MM.1S (cell line): ENCODE measurements around the gene SUPT6H.
A peak's percentile ranks its signal among the peaks of the same experiment; 100 is the strongest.

Source experiments
- DNase-seq: peaks from one replicate; pipeline ENCODE4 v3.0.0-alpha.2; 2015
- H2AFZ ChIP-seq: fragments of 300-600 bp; sonication (generic); 2 replicates; pipeline ENCODE4 v1.6.0; 2016; ENCODE audit warnings: antibody characterized with exemption, low read length
- H3F3A ChIP-seq: fragments of 300-600 bp; sonication (generic); 2 replicates; pipeline ENCODE4 v1.6.1; 2016; ENCODE audit warnings: mild to moderate bottlenecking, antibody characterized with exemption, low read length, moderate library complexity, mixed read lengths; ENCODE audit not compliant: insufficient read depth
- H3K27ac ChIP-seq: fragments of 300-600 bp; sonication (generic); 2 replicates; pipeline ENCODE4 v1.5.1; 2016; ENCODE audit warnings: mild to moderate bottlenecking, low read length
- H3K27me3 ChIP-seq: fragments of 300-600 bp; sonication (generic); replicated peaks from 2 replicates; pipeline ENCODE4 v1.6.0; 2016; ENCODE audit warnings: low read length; ENCODE audit not compliant: insufficient read depth
- H3K36me3 ChIP-seq: fragments of 300-600 bp; sonication (generic); replicated peaks from 2 replicates; pipeline ENCODE4 v1.6.1; 2016; ENCODE audit warnings: mild to moderate bottlenecking, low read length, mixed read lengths; ENCODE audit not compliant: insufficient read depth
- H3K4me1 ChIP-seq: fragments of 300-600 bp; sonication (generic); 2 replicates; pipeline ENCODE4 v1.6.1; 2016; ENCODE audit warnings: low read length, mixed read lengths
- H3K4me2 ChIP-seq: fragments of 300-600 bp; sonication (generic); 2 replicates; pipeline ENCODE4 v1.6.0; 2016; ENCODE audit warnings: low read depth, low read length
- H3K4me3 ChIP-seq: fragments of 300-600 bp; sonication (generic); 2 replicates; pipeline ENCODE4 v1.5.1; 2016; ENCODE audit warnings: low read length, mixed read lengths
- H3K79me2 ChIP-seq: fragments of 300-600 bp; sonication (generic); 2 replicates; pipeline ENCODE4 v1.6.1; 2016; ENCODE audit warnings: mixed run types, low read length, mixed read lengths
- H3K9ac ChIP-seq: fragments of 300-600 bp; sonication (generic); 2 replicates; pipeline ENCODE4 v1.6.1; 2016; ENCODE audit warnings: low read length, mixed read lengths
- H3K9me2 ChIP-seq: fragments of 300-600 bp; sonication (generic); replicated peaks from 2 replicates; pipeline ENCODE4 v1.6.1; 2016; ENCODE audit warnings: mild to moderate bottlenecking, low read length, mixed read lengths; ENCODE audit not compliant: insufficient read depth
- H3K9me3 ChIP-seq: fragments of 300-600 bp; sonication (generic); replicated peaks from 2 replicates; pipeline ENCODE4 v1.6.1; 2016; ENCODE audit warnings: mild to moderate bottlenecking, low read length, mixed read lengths; ENCODE audit not compliant: insufficient read depth
- H4K20me1 ChIP-seq: fragments of 300-600 bp; sonication (generic); 2 replicates; pipeline ENCODE4 v1.6.1; 2016; ENCODE audit warnings: mild to moderate bottlenecking, low read length, moderate library complexity, mixed read lengths; ENCODE audit not compliant: insufficient read depth
- EZH2 ChIP-seq: fragments of 300-600 bp; sonication (generic); optimal IDR thresholded peaks from 2 replicates; pipeline ENCODE3; 2017; ENCODE audit warnings: low read depth, mild to moderate bottlenecking, antibody characterized with exemption, low read length, mixed read lengths
- EZH2phosphoT487 ChIP-seq: fragments of 300-600 bp; sonication (generic); IDR thresholded peaks from 2 replicates; pipeline ENCODE4 v1.6.1; 2018; ENCODE audit warnings: antibody characterized with exemption, low read length
- TF ChIP-seq, protein P1 (sequence below): fragments of 300-600 bp; sonication (generic); IDR thresholded peaks from 2 replicates; pipeline ENCODE4 v1.5.1; 2016; ENCODE audit warnings: antibody characterized with exemption, low read length, mixed read lengths

The SUPT6H gene

GRCh38 chr17:28717578-28718332, 55.8 kb downstream of the SUPT6H start, which contains the start of gene RAB34:
Gene RAB34 (minus strand): TSS chr17:28717868. CDS start chr17:28717266, 602 bp downstream.
- DNase-seq: no peak
- H3K4me1 ChIP-seq: no peaks in the 10 kb centered on the region; the same call in 1 of the 2 replicates
- TF ChIP-seq EZH2 (no peak), EZH2phosphoT487 (no peak)
- TF ChIP-seq, protein P1, sequence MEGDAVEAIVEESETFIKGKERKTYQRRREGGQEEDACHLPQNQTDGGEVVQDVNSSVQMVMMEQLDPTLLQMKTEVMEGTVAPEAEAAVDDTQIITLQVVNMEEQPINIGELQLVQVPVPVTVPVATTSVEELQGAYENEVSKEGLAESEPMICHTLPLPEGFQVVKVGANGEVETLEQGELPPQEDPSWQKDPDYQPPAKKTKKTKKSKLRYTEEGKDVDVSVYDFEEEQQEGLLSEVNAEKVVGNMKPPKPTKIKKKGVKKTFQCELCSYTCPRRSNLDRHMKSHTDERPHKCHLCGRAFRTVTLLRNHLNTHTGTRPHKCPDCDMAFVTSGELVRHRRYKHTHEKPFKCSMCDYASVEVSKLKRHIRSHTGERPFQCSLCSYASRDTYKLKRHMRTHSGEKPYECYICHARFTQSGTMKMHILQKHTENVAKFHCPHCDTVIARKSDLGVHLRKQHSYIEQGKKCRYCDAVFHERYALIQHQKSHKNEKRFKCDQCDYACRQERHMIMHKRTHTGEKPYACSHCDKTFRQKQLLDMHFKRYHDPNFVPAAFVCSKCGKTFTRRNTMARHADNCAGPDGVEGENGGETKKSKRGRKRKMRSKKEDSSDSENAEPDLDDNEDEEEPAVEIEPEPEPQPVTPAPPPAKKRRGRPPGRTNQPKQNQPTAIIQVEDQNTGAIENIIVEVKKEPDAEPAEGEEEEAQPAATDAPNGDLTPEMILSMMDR: no peak
- H4K20me1 ChIP-seq: 0 out of 2 replicates have a peak, but pooled peaks cover 10% of the 10 kb centered on the region
- H3K4me3 ChIP-seq: no peak within 1 kb of the TSS
- no peak within 1 kb of the TSS for H3K9ac ChIP-seq
- peaks cover 30% of the 10 kb centered on the region for H3F3A ChIP-seq
- H3K9me2 ChIP-seq: no peaks in the 10 kb centered on the region
- no peak within 1 kb of the TSS for H3K27ac ChIP-seq
- no peaks in the 10 kb centered on the region for H3K9me3 ChIP-seq
- H3K4me2 ChIP-seq: no peak within 1 kb of the TSS
- no peak within 1 kb of the TSS for H2AFZ ChIP-seq
- H3K79me2 ChIP-seq: peaks cover 30% of the 10 kb centered on the region
- H3K27me3 ChIP-seq: peaks cover 55% of the 10 kb centered on the region
- peaks cover 11% of the 10 kb centered on the region; the same call in 1 of the 2 replicates for H3K36me3 ChIP-seq

DNA sequence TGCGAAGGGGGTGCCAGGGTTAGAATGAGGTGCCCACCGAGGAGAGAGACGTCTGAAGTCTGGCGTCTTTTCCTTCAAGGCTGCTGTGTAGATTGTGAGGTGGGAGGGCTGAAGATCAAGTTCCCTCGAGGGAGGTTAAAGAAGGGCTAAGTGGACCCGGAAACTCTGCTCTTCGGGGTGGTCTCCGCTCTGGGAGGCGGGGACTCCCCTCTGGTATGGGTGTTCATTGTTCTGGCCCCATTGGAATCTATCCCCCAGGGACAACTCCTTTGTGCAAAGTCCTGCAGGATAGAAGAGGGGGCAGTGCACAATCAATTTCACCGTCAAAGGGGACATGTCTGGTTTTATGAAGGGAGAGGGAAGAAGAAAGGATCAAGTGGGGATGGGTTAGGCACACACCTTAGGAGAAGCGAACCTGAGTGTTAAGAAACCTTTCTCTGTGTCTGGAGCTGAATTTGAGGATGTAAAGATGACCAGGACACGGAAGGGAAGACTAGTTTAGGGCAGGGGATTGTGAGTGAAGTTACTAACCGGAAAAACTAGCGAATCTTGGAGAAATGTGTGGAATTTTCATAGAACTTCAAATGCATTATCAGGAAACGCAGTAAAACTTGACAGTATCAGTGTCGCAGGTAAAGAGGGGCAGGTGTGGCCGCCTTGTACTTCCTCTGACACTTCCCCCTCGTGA, 56.5 kb downstream of the SUPT6H start:
- H3K27ac ChIP-seq: no peak overlapping the region
- H3K9me3 ChIP-seq: no peaks in the 10 kb centered on the region
- H2AFZ ChIP-seq: no peak overlapping the region
- H3K9me2 ChIP-seq: no peaks in the 10 kb centered on the region
- H3K4me2 ChIP-seq: no peak overlapping the region
- DNase-seq: no peak
- 0 out of 2 replicates have a peak, but pooled peaks cover 10% of the 10 kb centered on the region for H4K20me1 ChIP-seq
- H3K9ac ChIP-seq: no peak overlapping the region
- TF ChIP-seq, protein P1: no peak
- TF ChIP-seq EZH2phosphoT487 (no peak), EZH2 (no peak)
- peaks cover 38% of the 10 kb centered on the region for H3K79me2 ChIP-seq
- H3F3A ChIP-seq: peaks cover 38% of the 10 kb centered on the region
- H3K4me1 ChIP-seq: no peaks in the 10 kb centered on the region; the same call in 1 of the 2 replicates
- peaks cover 50% of the 10 kb centered on the region for H3K27me3 ChIP-seq
- peaks cover 11% of the 10 kb centered on the region; the same call in 1 of the 2 replicates for H3K36me3 ChIP-seq
- no peak overlapping the region for H3K4me3 ChIP-seq

GRCh38 chr17:28719021-28719433, 57.0 kb downstream of the SUPT6H start:
- 0 out of 2 replicates have a peak, but pooled peaks cover 10% of the 10 kb centered on the region for H4K20me1 ChIP-seq
- peaks cover 43% of the 10 kb centered on the region for H3F3A ChIP-seq
- peak overlapping the region; percentile 99 for H3K9ac ChIP-seq
- peaks cover 12% of the 10 kb centered on the region; the same call in 1 of the 2 replicates for H3K36me3 ChIP-seq
- peaks cover 39% of the 10 kb centered on the region for H3K79me2 ChIP-seq
- TF ChIP-seq EZH2: no peak
- TF ChIP-seq, protein P1: no peak
- TF ChIP-seq EZH2phosphoT487: no peak
- H3K9me2 ChIP-seq: no peaks in the 10 kb centered on the region
- peak overlapping the region; percentile 92 for H3K4me3 ChIP-seq
- peak overlapping the region; percentile 69 for H3K4me2 ChIP-seq
- peak overlapping the region; percentile 73; the same call in 1 of the 2 replicates for H3K27ac ChIP-seq
- H3K4me1 ChIP-seq: no peaks in the 10 kb centered on the region; the same call in 1 of the 2 replicates
- peak overlapping the region; percentile 67 for H2AFZ ChIP-seq
- peaks cover 46% of the 10 kb centered on the region for H3K27me3 ChIP-seq
- DNase-seq: no peak
- no peaks in the 10 kb centered on the region for H3K9me3 ChIP-seq
